Fibroblast of skin of left quadriceps (primary cell): Measurements from ENCODE around the gene CARMIL3.
"Not testable (repeated sequence)": the region's sequence is repeated elsewhere in the genome, so short reads cannot be mapped to it uniquely, and the experiment has no call there.

ENCODE experiments used
- DNase-seq, 2 experiments: peaks; one replicate each; pipeline ENCODE4 v3.0.0-alpha.2; 2013; ENCODE audit warnings: low read depth in 2 of 2

The CARMIL3 gene, protein sequence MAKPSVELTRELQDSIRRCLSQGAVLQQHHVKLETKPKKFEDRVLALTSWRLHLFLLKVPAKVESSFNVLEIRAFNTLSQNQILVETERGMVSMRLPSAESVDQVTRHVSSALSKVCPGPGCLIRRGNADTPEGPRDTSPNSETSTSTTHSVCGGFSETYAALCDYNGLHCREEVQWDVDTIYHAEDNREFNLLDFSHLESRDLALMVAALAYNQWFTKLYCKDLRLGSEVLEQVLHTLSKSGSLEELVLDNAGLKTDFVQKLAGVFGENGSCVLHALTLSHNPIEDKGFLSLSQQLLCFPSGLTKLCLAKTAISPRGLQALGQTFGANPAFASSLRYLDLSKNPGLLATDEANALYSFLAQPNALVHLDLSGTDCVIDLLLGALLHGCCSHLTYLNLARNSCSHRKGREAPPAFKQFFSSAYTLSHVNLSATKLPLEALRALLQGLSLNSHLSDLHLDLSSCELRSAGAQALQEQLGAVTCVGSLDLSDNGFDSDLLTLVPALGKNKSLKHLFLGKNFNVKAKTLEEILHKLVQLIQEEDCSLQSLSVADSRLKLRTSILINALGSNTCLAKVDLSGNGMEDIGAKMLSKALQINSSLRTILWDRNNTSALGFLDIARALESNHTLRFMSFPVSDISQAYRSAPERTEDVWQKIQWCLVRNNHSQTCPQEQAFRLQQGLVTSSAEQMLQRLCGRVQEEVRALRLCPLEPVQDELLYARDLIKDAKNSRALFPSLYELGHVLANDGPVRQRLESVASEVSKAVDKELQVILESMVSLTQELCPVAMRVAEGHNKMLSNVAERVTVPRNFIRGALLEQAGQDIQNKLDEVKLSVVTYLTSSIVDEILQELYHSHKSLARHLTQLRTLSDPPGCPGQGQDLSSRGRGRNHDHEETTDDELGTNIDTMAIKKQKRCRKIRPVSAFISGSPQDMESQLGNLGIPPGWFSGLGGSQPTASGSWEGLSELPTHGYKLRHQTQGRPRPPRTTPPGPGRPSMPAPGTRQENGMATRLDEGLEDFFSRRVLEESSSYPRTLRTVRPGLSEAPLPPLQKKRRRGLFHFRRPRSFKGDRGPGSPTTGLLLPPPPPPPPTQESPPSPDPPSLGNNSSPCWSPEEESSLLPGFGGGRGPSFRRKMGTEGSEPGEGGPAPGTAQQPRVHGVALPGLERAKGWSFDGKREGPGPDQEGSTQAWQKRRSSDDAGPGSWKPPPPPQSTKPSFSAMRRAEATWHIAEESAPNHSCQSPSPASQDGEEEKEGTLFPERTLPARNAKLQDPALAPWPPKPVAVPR (N-terminal part only)

DNA sequence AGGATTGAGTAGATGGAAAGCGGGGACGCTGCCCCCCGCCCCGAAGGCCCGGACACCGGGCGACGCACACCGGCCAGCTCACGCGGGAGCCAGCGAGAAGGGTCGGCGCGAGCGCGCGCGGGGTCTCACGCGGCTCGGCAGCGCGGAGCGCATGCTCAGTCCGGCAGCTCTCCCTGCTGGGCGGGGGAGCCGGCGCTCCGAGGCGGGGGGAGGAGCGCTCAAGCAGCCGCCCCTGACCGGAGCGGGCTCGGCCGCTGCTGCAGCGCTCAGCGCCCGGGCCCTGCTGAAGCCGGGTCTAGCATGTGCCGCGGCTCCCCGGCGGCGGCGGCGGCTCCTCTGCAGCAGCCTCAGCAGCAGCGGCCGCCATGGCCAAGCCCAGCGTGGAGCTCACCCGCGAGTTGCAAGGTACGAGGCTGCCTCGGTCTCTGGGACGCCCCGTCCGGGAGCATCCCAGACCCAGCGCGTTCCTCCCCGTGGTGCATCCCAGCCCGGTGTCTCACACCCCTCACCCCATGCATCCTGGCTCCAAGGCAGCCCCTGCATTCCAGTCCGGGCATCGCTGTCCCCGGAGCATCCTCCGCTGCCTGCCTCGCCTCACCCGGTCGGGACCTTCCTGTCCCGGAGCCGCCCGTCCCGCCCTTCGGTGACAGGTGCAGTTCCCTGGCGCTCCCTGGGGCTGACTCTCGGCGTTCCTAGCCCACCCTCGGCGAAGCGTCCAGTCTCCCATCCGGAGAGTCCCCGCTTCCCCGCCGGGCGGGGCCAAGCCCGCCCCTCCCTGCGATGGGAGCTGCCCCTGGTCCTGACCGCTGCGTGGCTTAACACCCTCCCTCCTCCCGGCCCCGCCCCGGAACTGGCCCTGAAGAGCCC lies at the start of gene CARMIL3:
CARMIL3 (plus strand) TSS at position 221 of the 867 bp plus-strand sequence; CDS start at position 366, 145 bp downstream.
- no peak for DNase-seq

DNA sequence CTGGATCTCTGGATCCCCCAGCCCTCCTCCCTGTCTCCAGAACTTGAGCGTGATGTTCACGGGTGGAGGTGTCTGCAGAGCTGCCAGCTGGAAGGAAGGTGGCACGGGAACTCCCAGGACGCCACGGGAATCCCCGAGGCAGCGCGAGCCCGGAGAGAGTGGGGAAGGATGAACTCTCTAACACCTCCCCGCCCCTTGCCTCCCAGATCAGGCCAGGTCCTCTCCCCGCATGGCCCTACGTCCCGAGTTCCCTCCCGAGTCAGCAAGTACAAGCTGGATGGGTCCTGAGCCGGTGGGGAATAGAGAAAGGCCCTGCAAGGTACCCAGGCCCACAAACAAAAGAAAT lies 45.4 kb upstream of the CARMIL3 start:
- DNase-seq = not testable (repeated sequence)

DNA sequence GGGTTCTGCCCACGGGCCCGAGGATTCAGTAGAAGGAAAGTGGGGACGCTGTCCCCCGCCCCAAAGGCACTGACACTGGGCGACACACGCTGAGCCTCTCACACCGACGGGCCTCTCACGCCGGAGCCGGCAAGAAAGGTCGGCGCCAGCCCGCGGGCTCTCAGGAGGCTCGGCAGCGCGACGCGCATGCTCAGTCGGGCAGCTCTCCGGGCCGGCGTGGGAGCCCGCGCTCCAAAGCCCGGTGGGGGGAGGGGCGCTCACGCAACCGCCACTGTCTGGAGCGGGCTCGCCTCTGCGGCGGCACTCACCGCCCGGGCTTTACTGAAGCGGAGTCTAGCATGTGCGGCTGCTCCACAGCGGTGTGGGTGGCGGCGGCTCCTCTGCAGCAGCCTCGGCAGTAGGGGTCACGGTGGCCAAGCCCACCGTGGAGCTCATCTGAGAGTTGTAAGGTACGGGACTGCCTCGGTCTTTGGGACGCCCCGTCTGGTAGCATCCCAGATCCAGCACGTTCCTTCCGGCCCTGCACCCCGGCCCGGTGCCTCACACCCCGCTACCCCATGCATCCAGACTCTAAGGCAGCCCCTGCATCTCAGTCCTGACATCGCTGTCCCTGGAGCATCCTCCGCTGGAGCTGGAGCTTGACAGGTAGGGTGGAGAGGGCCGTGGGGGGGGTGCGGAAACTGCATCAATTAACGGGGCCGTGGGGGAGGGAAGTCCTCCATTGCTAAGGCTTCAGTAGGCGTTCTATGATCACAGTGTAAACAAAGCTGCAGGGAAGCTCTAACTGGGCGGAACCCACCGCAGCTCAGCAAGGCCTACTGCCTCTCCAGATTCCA lies 44.8 kb upstream of the CARMIL3 start:
- not testable (repeated sequence) for DNase-seq

DNA sequence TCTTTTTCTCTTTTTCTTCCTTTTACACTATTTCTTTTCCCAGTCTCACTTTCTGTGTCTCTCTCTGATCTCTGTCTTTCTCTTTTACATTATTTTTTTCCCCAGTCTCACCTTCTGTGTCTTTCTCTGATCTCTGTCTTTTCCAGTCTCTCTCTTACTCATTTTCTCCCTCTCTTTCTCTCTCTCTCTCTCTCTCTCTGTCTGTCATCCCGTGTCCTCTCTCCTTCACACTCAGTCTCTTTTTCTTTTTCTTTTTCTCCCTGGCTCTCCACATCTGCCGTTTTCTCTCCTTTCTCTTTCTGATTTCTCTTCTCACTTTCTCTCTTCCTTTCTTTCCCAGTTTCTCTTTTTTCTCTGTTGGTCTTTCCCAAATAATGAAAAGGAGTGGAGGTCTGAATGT lies 40.8 kb upstream of the CARMIL3 start:
- no peak for DNase-seq

DNA sequence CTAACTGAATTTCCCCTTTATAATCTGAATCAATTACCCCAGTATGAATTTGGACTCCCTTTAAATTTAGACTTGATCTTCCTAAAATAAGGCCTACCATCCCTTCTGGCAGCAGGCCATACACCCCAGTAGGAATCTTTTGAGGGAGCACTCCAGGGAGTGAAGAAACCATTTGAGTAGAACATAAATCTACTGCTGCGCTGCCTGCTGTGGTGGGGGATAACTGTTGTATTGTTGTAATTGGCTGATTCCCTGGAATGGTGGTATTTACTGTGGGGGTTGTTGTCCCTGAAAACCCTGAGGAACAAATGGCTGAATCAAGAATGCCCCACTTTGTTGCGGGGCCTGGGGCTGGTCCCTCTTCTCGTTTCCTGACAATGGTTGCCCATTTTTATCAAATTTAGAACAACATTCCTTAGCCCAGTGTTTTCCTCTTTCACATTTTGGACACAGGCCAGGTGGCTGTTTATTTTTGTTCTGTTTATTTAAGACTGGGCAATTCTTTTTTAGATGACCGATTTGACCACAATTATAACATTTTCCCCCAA lies 39.0 kb upstream of the CARMIL3 start:
- not testable (repeated sequence) for DNase-seq

DNA sequence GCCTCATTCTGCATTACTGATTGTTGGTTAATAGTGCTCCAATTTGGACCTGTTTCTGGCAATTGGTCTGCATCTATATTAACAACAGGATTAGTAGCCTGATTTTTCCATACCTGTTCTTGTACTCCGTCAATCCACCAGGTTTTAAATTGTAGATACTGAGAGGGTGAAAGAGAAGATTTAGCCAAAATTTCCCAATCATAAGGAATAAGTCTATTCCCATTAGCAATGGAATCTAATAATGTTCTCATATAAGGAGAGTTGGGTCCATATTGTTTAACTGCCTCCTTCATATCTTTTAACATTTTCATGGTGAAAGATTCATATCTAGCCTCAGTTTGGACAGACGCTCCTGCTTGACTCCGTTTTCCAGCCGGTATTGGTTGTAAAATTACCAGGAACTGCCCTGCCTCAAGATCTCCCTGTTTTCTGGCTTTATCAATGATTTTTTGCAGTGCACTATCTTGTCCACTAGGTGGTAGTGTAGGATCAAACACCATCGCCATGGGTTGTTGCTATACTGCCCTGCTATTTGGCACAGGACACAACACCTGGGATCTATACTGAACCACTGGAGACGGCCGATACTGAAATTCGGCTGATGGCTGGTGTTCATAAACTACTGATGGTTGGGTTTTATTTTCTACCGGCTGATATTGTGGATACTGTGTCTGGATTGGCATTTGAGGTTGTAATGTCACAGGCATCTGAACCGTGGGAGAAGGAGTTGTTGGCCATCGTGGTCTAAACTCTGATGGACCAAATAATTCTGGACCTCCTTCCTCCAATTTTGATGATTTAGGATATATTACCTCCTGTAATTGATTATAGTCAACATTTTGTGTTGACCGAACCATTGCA lies 37.9 kb upstream of the CARMIL3 start:
- DNase-seq = no peak

DNA sequence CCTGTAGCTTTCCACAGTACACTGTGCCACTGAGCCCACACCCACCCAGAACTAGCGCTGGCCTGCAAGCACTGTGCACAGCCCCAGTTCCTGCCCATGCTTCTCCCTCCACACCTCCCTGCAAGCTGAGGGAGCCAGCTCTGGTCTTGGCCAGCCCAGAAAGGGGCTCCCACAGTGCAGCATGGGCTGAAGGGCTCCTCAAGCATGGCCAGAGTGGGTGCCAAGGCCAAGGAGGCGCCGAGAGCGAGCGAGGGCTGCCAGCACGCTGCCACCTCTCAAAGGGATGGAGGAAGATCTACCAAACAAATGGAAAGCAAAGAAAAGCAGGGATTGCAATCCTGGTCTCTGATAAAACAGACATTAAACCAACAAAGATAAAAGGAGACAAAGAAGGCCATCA lies 36.1 kb upstream of the CARMIL3 start:
- not testable (repeated sequence) for DNase-seq

DNA sequence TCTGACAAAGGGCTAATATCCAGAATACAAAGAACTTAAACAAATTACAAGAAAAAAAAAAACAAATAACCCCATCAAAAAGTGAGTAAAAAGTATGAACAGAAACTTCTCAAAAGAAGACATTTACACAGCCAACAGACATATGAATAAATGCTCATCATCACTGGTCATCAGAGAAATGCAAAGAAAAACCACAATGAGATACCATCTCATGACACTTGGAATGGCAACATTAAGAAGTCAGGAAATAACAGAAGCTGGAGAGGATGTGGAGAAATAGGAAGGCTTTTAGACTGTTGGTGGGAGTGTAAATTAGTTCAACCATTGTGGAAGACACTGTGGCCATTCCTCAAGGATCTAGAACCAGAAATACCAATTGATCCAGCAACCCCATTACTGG lies 32.8 kb upstream of the CARMIL3 start:
- DNase-seq = not testable (repeated sequence)

DNA sequence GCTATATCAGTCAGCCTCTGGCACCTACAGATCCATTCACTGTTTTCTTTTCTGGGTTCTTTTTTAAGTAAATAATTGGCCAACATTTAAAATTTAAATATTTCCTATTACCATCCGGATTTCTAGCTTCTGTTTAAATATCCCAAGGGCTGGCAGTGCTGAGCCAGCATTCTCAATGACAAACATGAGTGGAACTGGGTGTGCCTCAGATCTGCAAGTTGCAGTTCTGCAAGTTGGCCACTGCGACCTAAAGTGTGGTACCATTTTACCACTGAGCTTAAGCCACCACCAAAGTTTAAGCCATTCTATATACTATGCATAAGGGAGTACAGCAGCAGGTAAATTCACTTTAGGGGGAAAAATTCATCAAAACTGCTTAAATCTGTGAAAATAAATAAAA lies 31.9 kb upstream of the CARMIL3 start:
- DNase-seq = not testable (repeated sequence)

DNA sequence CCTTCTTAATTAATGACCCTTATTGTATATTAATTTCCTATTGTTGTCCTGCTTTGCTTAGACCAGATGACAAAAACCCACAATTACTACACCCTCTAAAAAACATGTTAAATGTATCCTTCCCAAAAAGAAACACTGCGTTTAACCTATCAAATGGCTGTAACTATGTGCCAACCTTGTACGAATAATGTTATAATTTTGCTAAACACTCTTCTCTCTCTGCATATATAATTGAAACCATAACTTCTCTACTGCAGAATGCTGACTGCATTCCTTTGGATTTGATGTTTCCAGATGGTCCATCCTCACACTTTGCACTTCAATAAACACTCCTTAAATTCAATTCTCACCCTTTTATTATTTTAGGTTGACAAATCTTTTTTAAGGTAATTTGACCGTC lies 31.3 kb upstream of the CARMIL3 start:
- DNase-seq = not testable (repeated sequence)

DNA sequence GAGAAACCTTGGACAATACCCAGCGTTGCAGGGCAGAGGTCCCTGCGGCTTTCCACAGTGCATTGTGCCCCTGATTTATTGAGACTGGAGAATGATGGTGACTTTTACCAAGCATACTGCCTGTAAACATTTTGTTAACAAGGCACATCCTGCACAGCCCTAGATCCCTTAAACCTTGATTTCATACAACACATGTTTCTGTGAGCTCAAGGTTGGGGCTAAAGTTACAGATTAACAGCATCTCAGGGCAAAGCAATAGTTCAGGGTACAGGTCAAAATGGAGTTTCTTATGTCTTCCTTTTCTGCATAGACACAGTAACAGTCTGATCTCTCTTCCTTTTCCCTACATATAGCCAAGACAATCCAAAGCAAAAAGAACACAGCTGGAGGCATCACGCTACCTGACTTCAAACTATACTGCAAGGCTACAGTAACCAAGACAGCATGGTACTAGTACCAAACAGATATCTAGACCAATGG lies 26.8 kb upstream of the CARMIL3 start:
- DNase-seq = not testable (repeated sequence)

DNA sequence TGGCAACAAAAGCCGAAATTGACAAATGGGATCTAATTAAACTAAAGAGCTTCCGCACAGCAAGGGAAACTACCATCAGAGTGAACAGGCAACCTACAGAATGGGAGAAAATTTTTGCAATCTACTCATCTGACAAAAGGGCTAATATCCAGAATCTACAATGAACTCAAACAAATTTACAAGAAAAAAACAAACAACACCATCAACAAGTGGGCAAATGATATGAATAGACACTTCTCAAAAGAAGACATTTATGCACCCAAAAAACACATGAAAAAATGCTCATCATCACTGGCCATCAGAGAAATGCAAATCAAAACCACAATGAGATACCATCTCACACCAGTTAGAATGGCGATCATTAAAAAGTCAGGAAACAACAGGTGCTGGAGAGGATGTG lies 22.1 kb upstream of the CARMIL3 start:
- DNase-seq = not testable (repeated sequence)

DNA sequence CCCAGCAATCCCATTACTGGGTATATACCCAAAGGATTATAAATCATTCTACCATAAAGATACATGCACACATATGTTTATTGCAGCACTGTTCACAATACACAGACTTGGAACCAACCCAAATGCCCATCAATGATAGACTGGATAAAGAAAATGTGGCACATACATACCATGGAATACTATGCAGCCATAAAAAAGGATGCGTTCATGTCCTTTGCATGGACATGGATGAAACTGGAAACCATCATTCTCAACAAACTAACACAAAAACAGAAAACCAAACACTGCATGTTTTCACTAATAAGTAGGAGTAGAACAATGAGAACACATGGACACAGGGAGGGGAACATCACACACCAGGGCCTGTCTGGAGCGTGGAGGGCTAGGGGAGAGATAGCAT lies 20.5 kb upstream of the CARMIL3 start:
- not testable (repeated sequence) for DNase-seq

DNA sequence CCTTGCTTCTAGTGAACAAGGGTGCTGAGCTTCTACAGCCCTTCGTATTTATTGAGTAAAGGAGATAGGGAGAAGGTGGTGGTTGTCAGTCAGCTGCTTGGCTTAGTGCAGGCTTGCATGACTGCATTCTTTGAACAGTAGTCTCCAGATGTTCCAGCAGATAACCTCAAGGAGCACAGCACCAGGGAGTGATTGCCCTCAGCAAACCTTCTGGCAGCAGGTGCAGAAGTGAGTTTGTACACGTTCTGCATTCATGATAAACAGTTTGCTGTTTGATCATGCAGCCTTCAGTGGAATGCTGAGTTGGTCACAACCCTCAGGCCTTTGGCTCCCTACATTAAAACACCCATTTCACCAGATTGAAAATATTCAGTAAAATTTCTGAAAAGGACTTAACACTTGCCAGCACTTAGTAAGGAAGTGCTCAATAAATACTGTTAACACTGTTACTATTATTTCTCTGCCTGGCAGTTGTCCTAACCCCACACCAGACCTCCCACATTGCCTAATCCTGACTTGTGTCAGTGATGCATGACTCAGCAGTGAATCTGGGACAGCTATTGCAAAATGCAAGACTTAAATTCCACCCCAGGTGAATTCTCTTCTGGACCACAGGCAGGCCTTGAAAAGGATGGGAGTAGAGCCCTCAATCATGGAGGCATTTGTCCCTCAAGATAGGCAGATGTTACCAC lies 18.9 kb upstream of the CARMIL3 start:
- peak; percentile 59 to 64 for DNase-seq

DNA sequence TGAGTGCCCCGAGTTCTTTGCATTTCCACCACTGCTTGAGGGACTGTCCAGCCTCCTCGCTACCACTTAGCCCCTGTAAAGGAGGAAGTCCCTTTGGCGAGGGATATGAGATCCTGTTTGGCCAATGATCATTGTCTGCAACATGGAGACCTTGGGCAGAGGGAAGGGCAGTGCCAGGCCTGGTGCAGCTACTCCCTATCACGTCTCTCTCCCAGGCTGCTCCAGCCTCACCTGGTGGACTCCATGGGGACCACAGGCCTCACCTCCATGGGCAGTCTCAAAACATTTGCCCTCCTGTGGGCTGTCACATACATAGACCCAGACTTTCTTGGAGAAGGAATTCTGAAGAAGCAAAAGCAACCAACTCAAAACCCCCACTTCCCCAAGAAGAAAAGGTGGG lies 16.0 kb upstream of the CARMIL3 start:
- DNase-seq = not testable (repeated sequence)

DNA sequence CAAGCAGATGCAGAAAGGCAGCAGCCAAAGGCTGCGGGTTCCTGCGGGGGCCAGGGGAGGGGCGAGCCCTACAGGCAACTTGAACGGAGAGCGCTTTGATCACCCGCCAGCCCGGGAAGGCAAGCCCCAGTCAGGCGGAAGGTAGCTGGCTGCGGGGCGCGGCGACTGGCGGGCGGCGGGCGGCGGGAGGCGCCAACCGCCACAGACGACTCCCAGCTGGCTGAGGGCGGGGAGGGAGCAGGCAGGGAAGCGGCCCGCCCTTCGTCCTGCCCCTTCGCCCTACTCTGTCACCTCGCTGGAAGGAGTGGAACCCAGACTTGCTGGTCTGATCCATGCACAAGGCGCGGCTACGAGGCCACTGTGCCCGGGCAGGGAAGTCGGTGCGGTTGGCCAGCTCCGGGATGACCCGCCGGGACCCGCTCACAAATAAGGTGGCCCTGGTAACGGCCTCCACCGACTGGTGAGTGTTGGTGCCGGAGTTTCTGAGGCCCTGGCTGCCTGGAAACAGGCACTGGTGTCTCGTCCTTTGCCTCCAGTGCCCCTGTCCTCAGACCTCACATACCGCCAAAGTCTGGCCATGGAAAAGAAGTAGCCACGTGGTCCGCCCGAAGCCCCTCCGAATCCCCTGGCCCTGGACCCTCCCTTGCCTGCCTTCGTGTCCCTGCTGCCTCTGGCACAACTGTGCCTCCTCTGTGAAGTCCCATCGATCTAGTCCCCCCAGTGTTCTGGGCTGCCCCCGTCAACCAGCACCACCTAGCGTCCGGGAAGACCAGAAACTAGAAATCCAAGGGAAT lies 15.4 kb upstream of the CARMIL3 start:
- DNase-seq = peak; percentile 29 to 32
